ENCODE results near the gene CCDC188.

GRCh38 chr22:20183823-20184222 lies 33.0 kb upstream of the CCDC188 start:
- TF ChIP-seq CTCF (IDR thresholded peaks at IDR 0.05; ENCODE audit: borderline replicate concordance, extremely low read depth, low read length, poor library complexity, severe bottlenecking): no peak
- no peak for TF ChIP-seq EZH2 (IDR thresholded peaks at IDR 0.05; ENCODE audit: borderline replicate concordance, low read depth, low read length, severe bottlenecking)
